ENCODE results near the gene MLLT6. TPM values are rescaled to one million over a fixed set of nuclear protein-coding genes. Genes with fewer than 3 reads are reported as not detected.

Gene MLLT6
- total and polyA plus RNA-seq, 10 of the 15 experiments (the other 5 are each of a cell fraction or from before 2014, with no cell fraction given), result 4.8 to 105 (median 36.3) TPM

DNA sequence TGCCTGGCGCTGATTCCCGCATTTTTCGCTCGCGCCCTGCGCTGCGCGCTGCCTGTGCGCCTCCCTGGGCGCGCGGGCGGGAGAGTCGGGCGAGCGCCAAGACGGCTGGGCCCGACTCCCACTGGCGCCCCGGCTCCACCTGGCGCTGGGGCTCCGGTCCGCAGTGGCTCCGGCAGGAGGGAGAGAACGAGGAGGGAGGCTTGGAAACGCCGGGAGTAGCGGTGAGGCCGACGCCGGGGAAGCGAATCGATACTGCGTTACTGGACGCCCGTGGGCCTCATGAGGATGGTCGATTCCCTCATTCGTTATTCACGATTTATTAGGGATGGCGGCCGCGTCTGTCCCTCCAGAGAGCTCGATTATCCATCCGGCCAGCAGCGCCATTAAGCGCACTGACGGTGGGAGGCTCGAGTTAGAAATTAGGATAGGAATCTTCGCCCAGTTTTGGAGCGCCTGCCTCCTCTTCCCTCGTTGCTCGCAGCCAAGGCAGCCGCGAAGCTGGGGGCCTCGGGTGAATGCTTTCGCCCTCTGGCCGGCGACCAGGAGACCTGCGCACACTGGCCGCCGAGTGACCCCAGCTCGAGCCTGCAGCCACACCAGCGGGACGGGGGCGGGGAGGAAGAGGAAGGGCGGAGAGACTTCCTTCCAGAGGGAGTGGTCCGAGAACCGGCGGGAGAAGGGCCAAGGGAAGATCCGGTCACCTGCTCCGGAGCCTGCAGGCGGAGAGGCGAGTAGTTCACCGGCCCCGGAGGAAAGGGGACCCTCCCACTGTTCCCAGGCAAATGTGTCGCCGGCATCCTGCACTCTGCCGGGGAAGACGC, 44.4 kb downstream of the MLLT6 start (continued):
- no peak for TF ChIP-seq ASH2L (IDR thresholded peaks at IDR 0.05; ENCODE audit: borderline replicate concordance, low read depth)

DNA sequence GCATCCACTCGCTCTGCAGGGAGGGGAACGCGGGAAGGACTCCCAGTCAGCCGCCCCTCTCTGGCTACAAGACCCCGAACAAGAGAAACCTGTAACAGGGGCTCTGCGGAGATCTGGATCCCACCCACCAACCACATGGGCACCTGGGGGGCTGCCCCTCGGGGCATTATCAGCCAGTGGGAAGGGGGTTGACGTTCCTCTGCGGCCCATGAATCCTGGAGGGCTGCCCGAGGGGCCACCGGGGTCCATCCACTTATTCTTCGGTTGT, 44.9 kb downstream of the MLLT6 start:
- 38% methylated on average over 12 of the region's 12 CpGs for WGBS (ENCODE audit: insufficient coverage, insufficient replicate concordance, low lambda C conversion rate, missing lambda C conversion rate)
- H3K9me3 ChIP-seq (replicated peaks; ENCODE audit: control insufficient read depth, insufficient read depth, low read length), result no peaks in the 10 kb centered on the region
- no peaks in the 10 kb centered on the region; a peak in 1 of 4 replicates for H3K27me3 ChIP-seq (replicated peaks in 1 of 2; ENCODE audit: control insufficient read depth in 2 of 2, insufficient read depth in 2 of 2, low read length in 1 of 2)
- SMC1A ChIA-PET (ENCODE audit: uncharacterized antibody, unreplicated experiment), result interaction anchor here (0.9 to 2.6 kb wide), 4 partner anchors 15 to 81 kb away, joined by 3 to 9 read pairs (median 5); partner anchors contain the start of gene MLLT6
- CTCF ChIA-PET, result interaction anchor here (1.0 to 1.1 kb wide), 2 partner anchors 119 to 403 kb away, joined by 3 to 4 read pairs; partner anchors contain the start of gene LASP1
- H4K20me1 ChIP-seq (ENCODE audit: control insufficient read depth, insufficient read depth), result no peaks in the 10 kb centered on the region
- ATAC-seq, result no peak
- peaks cover 0 to 4% of the 10 kb centered on the region in 2 experiments; a peak in 2 of 4 replicates for H3K36me3 ChIP-seq (ENCODE audit: control insufficient read depth in 2 of 2, insufficient read depth in 2 of 2, low read length in 1 of 2)
- POLR2A ChIA-PET, result interaction anchor here (0.9 to 1.3 kb wide), 2 partner anchors 21 to 119 kb away, joined by 4 to 5 read pairs; partner anchors contain the start of gene LASP1
- no peak for FAIRE-seq
- no TSS peak for BruUV-seq (replicated peaks)
- H3K4me3 ChIP-seq, result peak overlapping the region; percentile 70
- H3K79me2 ChIP-seq (ENCODE audit: control insufficient read depth, insufficient read depth, low read length), result peaks cover 48% of the 10 kb centered on the region
- RAD21 ChIA-PET (ENCODE audit: unreplicated experiment), result no interaction called here
- H2AFZ ChIP-seq (ENCODE audit: control insufficient read depth, low read depth, low read length), result no peak overlapping the region; the same call in 1 of the 2 replicates
- in situ Hi-C loops (cut with MboI) (loop anchor here (10.0 kb wide), 1 partner anchor 405 kb away; the partner anchor contains the start of gene PLXDC1), intact Hi-C loops (cut with micrococcal nuclease; ENCODE audit: unreplicated experiment) (no loop called here)
- H3K27ac ChIP-seq (ENCODE audit: control insufficient read depth, insufficient read depth), result no peak overlapping the region
- peaks cover 30% of the 10 kb centered on the region for H3K4me1 ChIP-seq (ENCODE audit: control insufficient read depth, insufficient read depth, low read length)
- no peak for DNase-seq (ENCODE audit: low read depth, low spot score)
- H3K9ac ChIP-seq (ENCODE audit: control insufficient read depth, insufficient read depth, low read length), result peak overlapping the region; percentile 61; the same call in 1 of the 2 replicates
- H3K4me2 ChIP-seq (ENCODE audit: control insufficient read depth, insufficient read depth), result peak overlapping the region; percentile 96
- TF ChIP-seq ZNF24 (IDR thresholded peaks at IDR 0.05), result no peak
- TF ChIP-seq, protein P1, sequence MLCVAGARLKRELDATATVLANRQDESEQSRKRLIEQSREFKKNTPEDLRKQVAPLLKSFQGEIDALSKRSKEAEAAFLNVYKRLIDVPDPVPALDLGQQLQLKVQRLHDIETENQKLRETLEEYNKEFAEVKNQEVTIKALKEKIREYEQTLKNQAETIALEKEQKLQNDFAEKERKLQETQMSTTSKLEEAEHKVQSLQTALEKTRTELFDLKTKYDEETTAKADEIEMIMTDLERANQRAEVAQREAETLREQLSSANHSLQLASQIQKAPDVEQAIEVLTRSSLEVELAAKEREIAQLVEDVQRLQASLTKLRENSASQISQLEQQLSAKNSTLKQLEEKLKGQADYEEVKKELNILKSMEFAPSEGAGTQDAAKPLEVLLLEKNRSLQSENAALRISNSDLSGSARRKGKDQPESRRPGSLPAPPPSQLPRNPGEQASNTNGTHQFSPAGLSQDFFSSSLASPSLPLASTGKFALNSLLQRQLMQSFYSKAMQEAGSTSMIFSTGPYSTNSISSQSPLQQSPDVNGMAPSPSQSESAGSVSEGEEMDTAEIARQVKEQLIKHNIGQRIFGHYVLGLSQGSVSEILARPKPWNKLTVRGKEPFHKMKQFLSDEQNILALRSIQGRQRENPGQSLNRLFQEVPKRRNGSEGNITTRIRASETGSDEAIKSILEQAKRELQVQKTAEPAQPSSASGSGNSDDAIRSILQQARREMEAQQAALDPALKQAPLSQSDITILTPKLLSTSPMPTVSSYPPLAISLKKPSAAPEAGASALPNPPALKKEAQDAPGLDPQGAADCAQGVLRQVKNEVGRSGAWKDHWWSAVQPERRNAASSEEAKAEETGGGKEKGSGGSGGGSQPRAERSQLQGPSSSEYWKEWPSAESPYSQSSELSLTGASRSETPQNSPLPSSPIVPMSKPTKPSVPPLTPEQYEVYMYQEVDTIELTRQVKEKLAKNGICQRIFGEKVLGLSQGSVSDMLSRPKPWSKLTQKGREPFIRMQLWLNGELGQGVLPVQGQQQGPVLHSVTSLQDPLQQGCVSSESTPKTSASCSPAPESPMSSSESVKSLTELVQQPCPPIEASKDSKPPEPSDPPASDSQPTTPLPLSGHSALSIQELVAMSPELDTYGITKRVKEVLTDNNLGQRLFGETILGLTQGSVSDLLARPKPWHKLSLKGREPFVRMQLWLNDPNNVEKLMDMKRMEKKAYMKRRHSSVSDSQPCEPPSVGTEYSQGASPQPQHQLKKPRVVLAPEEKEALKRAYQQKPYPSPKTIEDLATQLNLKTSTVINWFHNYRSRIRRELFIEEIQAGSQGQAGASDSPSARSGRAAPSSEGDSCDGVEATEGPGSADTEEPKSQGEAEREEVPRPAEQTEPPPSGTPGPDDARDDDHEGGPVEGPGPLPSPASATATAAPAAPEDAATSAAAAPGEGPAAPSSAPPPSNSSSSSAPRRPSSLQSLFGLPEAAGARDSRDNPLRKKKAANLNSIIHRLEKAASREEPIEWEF (IDR thresholded peaks at IDR 0.05; ENCODE audit: insufficient replicate concordance, low read depth, low read length), result no peak
- TF ChIP-seq GATAD2B (conservative IDR thresholded peaks at IDR 0.05; ENCODE audit: low read depth), result 0 out of 2 replicates have a peak, but pooled peaks have one; percentile 8
- TF ChIP-seq SMARCA5 (IDR thresholded peaks at IDR 0.05), result no peak
- peak; percentile 23; the same call in 1 of the 2 replicates for TF ChIP-seq IKZF1 (conservative IDR thresholded peaks at IDR 0.05)
- no peak for TF ChIP-seq BCL11A (IDR thresholded peaks at IDR 0.05; ENCODE audit: low read depth, low read length)
- TF ChIP-seq YY1 (IDR thresholded peaks at IDR 0.05; ENCODE audit: low read depth, low read length), result no peak
- TF ChIP-seq JUND (IDR thresholded peaks at IDR 0.05; ENCODE audit: low read depth, low read length), result no peak
- TF ChIP-seq, protein P2, sequence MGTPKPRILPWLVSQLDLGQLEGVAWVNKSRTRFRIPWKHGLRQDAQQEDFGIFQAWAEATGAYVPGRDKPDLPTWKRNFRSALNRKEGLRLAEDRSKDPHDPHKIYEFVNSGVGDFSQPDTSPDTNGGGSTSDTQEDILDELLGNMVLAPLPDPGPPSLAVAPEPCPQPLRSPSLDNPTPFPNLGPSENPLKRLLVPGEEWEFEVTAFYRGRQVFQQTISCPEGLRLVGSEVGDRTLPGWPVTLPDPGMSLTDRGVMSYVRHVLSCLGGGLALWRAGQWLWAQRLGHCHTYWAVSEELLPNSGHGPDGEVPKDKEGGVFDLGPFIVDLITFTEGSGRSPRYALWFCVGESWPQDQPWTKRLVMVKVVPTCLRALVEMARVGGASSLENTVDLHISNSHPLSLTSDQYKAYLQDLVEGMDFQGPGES (IDR thresholded peaks at IDR 0.05), result no peak
- TF ChIP-seq, protein P3, sequence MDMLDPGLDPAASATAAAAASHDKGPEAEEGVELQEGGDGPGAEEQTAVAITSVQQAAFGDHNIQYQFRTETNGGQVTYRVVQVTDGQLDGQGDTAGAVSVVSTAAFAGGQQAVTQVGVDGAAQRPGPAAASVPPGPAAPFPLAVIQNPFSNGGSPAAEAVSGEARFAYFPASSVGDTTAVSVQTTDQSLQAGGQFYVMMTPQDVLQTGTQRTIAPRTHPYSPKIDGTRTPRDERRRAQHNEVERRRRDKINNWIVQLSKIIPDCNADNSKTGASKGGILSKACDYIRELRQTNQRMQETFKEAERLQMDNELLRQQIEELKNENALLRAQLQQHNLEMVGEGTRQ (IDR thresholded peaks at IDR 0.05; ENCODE audit: borderline replicate concordance, low read depth, low read length), result no peak
- TF ChIP-seq, protein P4, sequence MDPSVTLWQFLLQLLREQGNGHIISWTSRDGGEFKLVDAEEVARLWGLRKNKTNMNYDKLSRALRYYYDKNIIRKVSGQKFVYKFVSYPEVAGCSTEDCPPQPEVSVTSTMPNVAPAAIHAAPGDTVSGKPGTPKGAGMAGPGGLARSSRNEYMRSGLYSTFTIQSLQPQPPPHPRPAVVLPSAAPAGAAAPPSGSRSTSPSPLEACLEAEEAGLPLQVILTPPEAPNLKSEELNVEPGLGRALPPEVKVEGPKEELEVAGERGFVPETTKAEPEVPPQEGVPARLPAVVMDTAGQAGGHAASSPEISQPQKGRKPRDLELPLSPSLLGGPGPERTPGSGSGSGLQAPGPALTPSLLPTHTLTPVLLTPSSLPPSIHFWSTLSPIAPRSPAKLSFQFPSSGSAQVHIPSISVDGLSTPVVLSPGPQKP (IDR thresholded peaks at IDR 0.05; ENCODE audit: low read depth, low read length), result no peak
- no peak for TF ChIP-seq ZBED1 (IDR thresholded peaks at IDR 0.05; ENCODE audit: borderline replicate concordance)
- no peak for TF ChIP-seq TBL1XR1 (IDR thresholded peaks at IDR 0.05; ENCODE audit: low read depth, low read length)
